GM18498 (cell line): ENCODE data around the gene ECT2L.

Experiments
- ATAC-seq: cut with Tn5 transposase; IDR thresholded peaks from one replicate; pipeline ENCODE4 v1.9.1; 2021; ENCODE audit warnings: mild to moderate bottlenecking, moderate library complexity; ENCODE audit not compliant: unreplicated experiment

The ECT2L gene

GRCh38 chr6:138803331-138803730 lies 7.4 kb downstream of the ECT2L start:
- ATAC-seq: no peak

DNA sequence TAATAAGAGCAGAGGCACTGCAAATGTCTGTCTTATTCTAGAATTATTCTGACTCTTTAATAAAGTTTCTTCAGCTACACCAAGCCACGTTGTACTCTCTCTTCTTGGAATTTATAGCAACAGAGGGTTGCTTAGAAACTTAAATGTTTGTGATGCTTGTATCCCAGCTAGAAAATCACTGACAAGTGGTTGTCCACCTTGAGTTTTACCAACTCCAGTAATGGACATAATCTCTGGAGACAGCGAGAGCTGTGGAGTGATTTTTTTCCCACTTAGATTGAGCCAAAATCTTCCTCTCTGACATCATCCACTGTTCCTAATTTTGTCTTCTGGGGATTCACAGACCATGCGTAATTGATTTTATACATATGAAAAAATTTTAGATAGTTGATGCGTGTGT lies 8.0 kb downstream of the ECT2L start:
- no peak for ATAC-seq

DNA sequence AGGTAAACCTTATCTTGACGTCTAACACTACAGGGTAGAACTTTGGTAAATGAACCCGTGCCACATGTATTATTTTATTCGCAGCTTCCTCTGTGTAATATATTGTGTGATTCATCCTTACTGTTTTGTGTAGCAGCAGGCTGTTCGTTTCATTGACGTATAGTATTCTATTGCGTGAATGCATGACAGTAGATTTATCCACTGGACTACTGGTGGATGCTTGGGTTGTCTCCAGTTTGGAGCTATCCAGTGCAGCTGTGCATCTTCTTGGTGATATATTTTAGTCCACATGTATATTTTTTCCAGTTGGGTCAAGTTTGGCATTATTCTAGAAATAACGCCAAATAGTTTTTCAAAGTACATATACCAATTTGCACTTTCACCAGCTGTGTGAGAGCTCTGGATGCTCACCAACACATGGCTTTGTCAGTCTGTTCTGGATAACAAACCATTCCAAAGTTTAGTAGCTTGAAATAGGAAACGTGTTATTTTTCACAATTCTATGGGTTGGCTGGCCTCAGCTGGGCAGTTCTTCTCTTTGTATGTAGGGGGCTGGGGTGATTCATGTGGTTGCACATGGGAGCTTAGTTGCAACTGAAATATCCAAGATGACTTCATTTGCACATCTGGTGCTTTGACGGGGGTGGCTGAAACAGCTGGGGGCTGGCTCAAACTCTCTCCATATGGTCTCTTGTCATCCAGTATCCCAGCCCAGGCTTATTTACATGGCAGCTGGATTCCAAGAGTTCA lies 9.3 kb downstream of the ECT2L start:
- ATAC-seq: no peak

- no peak for ATAC-seq
These were observed 11.0 kb downstream of the ECT2L start for GRCh38 chr6:138806889-138807288.

DNA sequence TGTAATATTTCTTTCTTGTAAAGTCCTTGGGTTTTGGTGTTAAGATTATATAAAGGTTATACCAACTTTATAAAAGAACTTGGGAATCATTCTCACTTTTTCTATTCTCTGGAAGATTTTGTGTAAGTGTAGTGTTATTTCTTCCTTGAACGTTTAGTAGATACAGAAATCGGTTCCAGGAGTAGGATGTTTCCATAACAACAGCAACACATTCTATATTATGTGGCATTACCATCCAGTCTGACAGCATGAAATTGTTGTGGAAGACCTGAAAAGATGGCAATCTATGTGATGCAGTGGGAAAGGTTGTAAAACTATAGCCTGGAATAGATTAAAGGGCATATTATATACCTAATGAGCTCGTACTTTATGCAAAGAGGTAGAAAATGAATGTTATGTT lies 13.8 kb downstream of the ECT2L start:
- no peak for ATAC-seq

GRCh38 chr6:138811866-138812265 lies 16.0 kb downstream of the ECT2L start:
- no peak for ATAC-seq

- ATAC-seq: no peak
These were observed 18.4 kb downstream of the ECT2L start for GRCh38 chr6:138814179-138814834.

- ATAC-seq: no peak
These were observed 19.3 kb downstream of the ECT2L start for GRCh38 chr6:138815221-138815620.

GRCh38 chr6:138815797-138816528 lies 20.1 kb downstream of the ECT2L start:
- ATAC-seq: peak; percentile 61

DNA sequence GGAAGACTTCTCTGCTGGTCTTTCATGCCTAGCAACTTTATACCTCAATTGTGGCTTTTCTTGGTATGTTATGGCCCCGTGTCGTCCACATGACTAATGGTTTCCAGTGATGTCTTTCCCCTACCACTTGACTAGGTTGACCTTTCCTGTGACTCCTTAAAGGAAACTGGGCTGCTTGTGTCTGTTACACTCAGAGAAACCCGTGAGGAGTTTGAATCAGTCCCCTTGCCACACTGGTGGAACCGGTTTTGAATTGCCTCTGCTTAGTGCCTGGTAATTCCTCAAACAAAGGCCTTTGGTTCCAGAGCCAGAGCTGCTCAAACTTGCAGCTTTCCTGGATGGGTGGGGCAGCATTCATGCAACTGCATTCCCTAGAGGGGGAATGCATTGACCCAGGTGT lies 21.9 kb downstream of the ECT2L start:
- no peak for ATAC-seq

- ATAC-seq: peak; percentile 70
These were observed 22.8 kb downstream of the ECT2L start for GRCh38 chr6:138818496-138819194.

DNA sequence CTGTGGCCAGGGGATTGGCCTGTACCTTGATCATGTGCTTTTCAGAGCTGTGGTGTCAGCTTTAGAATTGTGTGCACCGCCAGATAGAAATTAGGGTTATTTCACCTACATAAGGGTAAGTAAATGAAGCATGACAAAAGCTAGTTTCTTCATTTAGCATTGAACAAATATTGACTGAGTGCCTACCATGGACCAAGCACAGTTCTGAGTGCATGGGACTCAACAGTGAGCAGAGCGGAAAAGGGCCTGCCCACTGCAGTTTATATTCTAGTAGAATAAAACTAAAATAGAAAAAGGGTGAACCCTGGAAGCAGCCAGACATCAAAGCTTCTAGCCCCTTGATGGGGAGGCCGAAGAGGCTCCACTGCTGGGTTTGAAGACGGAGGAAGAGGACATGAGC lies 25.6 kb downstream of the ECT2L start:
- ATAC-seq: no peak

DNA sequence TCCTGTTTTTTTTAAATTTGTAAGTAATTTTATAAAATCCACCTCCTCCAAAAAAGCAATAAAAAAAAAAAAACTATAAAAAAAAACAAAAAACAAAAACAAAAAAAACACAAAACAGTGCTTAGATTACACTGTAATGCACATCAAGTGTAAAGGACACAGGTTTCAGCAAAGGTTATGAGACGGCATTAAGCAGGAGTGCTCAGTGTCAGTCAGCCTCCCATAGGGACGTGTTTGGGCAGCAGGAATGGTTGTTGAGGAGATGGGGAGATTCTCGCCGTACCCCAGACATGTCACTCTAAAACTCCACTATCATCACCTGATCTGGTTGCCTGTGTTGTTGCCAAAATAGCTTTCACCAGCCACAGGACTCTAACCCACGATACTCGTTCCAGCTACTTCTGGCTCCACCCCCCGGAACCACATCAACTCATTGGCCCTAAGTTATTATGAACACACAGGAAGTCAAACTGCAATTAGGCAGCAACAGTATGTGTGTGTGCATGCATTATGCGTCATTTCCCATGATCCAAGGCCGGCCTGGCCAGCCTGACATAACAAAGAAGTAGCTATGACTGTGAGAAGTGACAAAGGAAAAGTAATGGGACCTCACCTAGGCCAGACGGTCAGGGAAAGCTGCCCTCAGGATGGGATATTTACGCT lies 28.7 kb downstream of the ECT2L start:
- ATAC-seq: no peak

DNA sequence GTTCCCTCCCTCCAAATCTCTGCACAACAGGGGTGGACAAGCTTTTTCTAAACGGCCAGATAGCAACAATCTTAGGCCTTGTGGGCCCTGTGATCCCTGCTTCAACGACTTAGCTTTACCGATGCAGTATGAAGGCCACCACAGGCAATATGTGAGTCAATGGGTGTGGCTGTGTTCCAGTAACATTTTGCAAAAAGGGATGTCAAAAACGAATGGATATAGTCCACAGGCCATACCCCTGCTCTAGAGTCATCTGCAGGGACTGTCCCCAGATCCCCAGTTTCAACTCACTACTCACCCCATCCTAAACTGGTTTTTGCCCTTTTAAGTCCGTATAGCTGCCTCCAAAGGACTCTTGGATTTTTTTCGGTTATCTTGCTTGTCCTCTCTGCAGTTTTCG lies 34.4 kb downstream of the ECT2L start:
- ATAC-seq: no peak

DNA sequence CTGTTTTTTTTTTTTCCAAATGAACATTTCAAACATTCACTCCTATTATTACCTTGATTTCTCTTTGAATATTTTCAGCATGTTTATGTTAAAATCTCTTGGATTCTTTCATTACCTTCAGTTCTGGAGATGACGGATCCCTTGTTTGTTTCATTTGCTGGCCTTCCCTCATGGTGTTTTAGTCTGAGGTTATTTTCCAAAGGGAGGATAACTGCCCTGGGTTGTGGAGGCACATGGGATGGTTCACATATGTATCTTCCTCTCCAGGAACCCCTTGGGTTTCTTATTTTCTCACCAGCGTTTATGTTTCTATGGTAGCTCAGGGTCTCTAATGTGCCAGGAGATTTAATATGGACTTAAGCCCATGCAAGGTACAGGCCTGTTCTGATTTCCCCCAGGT lies 36.3 kb downstream of the ECT2L start:
- ATAC-seq: no peak

GRCh38 chr6:138833816-138834539 lies 38.1 kb downstream of the ECT2L start:
- ATAC-seq: no peak

DNA sequence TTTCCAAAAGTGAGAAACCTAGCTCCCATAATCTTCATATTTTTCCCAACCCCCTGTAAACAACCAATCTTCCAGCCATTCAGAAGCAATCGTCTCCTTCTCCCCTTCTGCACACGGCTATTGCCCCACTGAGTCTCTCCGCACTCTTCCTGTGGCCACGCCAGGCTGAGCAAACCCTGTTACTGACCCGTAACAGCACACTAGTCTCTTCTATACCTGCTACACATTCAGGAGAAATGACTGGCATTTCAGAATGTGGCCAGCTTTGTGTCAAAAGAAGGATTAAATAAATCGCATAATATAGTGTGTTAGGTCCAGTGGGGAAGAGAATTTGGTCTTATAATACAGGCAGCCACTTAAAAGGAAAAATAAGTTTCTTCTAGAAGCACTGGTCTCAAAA lies 41.4 kb downstream of the ECT2L start:
- ATAC-seq: no peak

DNA sequence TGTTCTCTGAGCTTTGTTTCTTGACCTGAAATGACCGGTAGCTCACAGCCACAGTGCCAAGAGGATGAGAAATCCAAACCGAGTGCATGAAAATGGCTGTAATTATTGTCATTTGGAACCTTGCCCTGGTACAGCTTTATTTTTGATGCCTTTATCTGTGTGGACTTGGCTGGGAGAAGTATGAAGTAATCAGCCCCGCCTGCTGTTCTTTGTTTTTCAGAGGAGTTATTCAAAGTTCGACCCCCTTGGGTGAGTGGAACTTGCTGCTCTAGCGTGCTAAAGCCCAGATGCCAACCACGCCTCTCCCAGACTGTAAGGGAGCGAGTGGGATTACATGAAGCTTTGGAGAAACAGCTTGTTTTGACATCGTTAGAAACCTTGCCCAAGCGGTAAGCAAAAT lies 48.3 kb downstream of the ECT2L start:
- ATAC-seq: no peak

DNA sequence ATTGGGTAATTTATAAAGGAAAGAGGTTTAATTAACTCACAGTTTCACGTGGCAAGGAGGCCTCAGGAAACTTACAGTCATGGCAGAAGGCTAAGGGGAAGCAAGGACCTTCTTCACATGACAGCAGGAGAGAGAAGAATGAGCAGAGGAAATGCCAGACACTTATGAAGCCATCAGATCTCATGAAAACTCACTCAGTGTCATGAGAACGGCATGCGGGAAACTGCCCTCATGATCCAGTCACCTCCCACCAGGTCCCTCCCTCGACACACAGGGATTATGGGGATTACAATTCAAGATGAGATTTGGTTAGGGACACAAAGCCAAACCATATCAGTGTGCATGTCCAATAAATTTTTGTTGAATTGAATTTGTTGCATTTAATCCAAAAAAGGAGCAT lies 52.0 kb downstream of the ECT2L start:
- no peak for ATAC-seq

DNA sequence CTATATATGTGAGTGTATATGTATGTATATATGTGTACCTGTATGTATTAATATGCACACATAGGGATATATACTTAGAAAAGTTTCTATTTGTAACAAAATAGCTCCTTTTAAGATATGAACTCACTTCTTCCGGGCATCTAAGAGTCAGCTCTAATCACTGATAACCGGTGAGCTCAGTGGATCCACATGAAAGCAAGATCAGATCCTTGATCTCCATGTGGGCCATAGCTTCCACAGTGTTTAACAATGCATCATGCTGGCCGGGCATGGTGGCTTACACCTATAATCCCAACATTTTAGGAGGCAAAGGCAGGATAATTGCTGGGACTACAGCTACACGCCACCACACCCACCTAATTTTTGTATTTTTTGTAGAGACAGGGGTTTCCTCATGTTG lies 52.6 kb downstream of the ECT2L start:
- ATAC-seq: no peak
